WERI-Rb-1 (cell line): Measurements from ENCODE around the gene SLC10A1.

Experiments
- DNase-seq: peaks from one replicate; pipeline ENCODE4 v3.0.0-alpha.2; 2020
- H3K27ac ChIP-seq: fragments of 250-450 bp; sonication (Bioruptor Pico); 2 replicates; pipeline ENCODE4 v1.5.1; 2020; ENCODE audit warnings: mild to moderate bottlenecking, moderate library complexity
- H3K27me3 ChIP-seq: fragments of 250-450 bp; sonication (Bioruptor Pico); 2 replicates; pipeline ENCODE4 v1.5.1; 2021; ENCODE audit warnings: mild to moderate bottlenecking, low read depth, moderate library complexity; ENCODE audit not compliant: insufficient read depth, severe bottlenecking
- H3K36me3 ChIP-seq: fragments of 250-450 bp; sonication (Bioruptor Pico); 2 replicates; pipeline ENCODE4 v1.5.1; 2020; ENCODE audit warnings: mild to moderate bottlenecking, moderate library complexity
- H3K4me3 ChIP-seq: 2 replicates; pipeline ENCODE4 v1.5.1; 2011; ENCODE audit warnings: low read depth, mild to moderate bottlenecking, control low read depth, low read length
- H3K9me3 ChIP-seq: fragments of 250-450 bp; sonication (Bioruptor Pico); 2 replicates; pipeline ENCODE4 v1.5.1; 2021; ENCODE audit warnings: mild to moderate bottlenecking, moderate library complexity; ENCODE audit not compliant: severe bottlenecking
- TF ChIP-seq, protein P1 (sequence below): IDR thresholded peaks from 2 replicates; pipeline ENCODE4 v1.5.1; 2011; ENCODE audit warnings: low read depth, mild to moderate bottlenecking, control low read depth, inconsistent platforms, low read length

SLC10A1 gene

DNA sequence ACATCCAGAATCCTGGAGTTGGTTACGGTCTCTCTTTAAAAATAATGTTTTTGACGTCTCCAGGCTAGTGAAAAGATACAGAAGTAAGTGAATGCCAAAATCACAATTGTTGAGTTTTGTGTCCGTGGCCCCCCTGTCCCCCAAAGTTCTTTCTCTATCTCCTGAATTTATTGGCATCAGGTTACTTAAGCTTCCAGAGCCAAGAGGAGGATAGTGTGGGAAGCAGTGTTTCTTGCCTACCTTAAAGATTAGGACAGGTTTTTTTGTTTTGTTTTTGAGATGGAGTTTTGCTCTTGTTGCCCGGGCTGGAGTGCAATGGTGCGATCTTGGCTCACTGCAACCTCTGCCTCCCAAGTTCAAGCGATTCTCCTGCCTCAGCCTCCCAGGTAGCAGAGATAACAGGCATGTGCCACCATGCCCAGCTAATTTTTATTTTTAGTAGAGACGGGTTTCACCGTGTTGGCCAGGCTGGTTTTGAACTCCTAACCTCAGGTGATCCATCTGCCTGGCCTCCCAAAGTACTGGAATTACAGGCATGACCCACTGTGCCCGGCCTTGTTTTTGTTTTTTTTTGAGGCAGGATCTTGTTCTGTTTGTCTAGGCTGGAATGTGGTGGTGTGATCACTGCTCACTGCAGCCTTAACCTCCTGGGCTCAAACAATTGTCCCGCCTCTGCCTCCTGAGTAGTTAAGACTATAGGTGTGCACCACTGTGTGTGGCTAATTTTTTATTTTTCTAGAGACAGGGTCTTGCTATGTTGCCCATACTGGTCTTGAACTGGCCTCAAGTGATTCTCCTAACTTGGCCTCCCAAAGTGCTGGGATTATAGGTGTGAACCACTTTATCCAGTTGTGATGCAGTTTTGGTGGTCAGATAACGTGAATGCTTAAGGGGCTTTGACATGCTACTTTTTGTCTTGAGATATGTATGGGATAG, 24.7 kb downstream of the SLC10A1 start:
- H3K9me3 ChIP-seq = no peaks in the 10 kb centered on the region
- TF ChIP-seq, protein P1, sequence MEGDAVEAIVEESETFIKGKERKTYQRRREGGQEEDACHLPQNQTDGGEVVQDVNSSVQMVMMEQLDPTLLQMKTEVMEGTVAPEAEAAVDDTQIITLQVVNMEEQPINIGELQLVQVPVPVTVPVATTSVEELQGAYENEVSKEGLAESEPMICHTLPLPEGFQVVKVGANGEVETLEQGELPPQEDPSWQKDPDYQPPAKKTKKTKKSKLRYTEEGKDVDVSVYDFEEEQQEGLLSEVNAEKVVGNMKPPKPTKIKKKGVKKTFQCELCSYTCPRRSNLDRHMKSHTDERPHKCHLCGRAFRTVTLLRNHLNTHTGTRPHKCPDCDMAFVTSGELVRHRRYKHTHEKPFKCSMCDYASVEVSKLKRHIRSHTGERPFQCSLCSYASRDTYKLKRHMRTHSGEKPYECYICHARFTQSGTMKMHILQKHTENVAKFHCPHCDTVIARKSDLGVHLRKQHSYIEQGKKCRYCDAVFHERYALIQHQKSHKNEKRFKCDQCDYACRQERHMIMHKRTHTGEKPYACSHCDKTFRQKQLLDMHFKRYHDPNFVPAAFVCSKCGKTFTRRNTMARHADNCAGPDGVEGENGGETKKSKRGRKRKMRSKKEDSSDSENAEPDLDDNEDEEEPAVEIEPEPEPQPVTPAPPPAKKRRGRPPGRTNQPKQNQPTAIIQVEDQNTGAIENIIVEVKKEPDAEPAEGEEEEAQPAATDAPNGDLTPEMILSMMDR = no peak
- H3K36me3 ChIP-seq = peaks cover 96% of the 10 kb centered on the region
- no peak overlapping the region for H3K4me3 ChIP-seq
- H3K27me3 ChIP-seq = no peaks in the 10 kb centered on the region
- no peak for DNase-seq
- no peak overlapping the region for H3K27ac ChIP-seq

GRCh38 chr14:69771136-69771535, 25.9 kb downstream of the SLC10A1 start:
- H3K36me3 ChIP-seq = peaks cover 90% of the 10 kb centered on the region
- no peak for DNase-seq

GRCh38 chr14:69770559-69770958, 26.5 kb downstream of the SLC10A1 start:
- Histone ChIP-seq H3K27ac (no peak overlapping the region), H3K27me3 (no peaks in the 10 kb centered on the region), H3K4me3 (no peak overlapping the region), H3K9me3 (no peaks in the 10 kb centered on the region), H3K36me3 (peaks cover 84% of the 10 kb centered on the region)
- no peak for DNase-seq
- TF ChIP-seq, protein P1 = no peak

More at GRCh38 chr14:69771136-69771535, 25.9 kb downstream of the SLC10A1 start:
- Histone ChIP-seq H3K4me3 (no peak overlapping the region), H3K27ac (no peak overlapping the region), H3K27me3 (no peaks in the 10 kb centered on the region), H3K9me3 (no peaks in the 10 kb centered on the region)
- TF ChIP-seq, protein P1 = no peak

DNA sequence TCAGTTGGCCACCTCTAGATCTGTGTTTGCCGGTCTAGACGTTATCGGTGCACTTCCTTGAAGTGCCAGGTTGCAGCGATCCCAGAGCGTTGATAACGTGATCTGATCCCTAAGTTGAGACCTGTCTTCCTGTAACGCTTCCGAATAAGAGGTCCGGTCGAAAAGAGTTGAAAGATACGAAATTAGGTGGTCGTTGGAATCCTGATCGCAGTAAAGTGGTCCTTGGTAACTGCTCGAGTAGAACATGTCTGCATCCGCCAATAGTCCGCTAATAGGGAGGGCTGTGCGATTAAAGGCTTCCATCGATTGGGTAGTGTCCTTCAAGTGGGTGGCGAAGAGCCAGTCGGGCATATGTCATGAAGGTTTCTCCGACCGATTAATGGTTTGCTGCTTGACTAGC, 27.4 kb downstream of the SLC10A1 start:
- Histone ChIP-seq H3K4me3 (no peak overlapping the region), H3K36me3 (peaks cover 75% of the 10 kb centered on the region), H3K27ac (no peak overlapping the region), H3K9me3 (no peaks in the 10 kb centered on the region), H3K27me3 (no peaks in the 10 kb centered on the region)
- TF ChIP-seq, protein P1 = no peak
- DNase-seq = no peak

DNA sequence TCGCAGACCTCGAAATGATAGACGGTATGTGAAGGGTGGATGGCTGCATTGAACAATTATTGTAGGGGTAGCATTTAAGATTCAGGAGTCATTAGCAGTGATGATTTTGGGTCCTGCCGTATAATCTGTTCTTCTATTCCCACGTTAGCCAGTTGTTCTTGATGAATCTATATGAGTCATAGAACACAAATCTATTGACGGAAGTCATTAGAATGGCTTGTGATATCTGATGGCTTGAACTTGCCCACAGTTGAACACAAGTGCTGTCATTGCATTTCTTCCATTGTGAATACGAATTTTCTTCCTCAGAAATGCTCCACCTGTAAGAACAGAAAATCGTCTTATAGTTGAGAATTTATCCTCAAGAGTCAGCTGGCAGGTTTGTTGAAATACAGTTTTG, 28.2 kb downstream of the SLC10A1 start:
- Histone ChIP-seq H3K36me3 (peaks cover 68% of the 10 kb centered on the region), H3K27me3 (no peaks in the 10 kb centered on the region), H3K4me3 (no peak overlapping the region), H3K27ac (no peak overlapping the region), H3K9me3 (no peaks in the 10 kb centered on the region)
- no peak for DNase-seq
- TF ChIP-seq, protein P1 = no peak
